Mononuclear cell (primary cell): ENCODE results near the gene B3GAT1. TPM values are rescaled to one million over a fixed set of nuclear protein-coding genes. Genes with fewer than 3 reads are reported as not detected.

Source experiments
- H3K27me3 ChIP-seq: 2 replicates; pipeline ENCODE4 v1.6.0; 2011; ENCODE audit warnings: low read length, control low read depth; ENCODE audit not compliant: insufficient read depth
- H3K4me1 ChIP-seq: 2 replicates; pipeline ENCODE4 v1.5.1; 2011; ENCODE audit warnings: mild to moderate bottlenecking, low read length, control low read depth; ENCODE audit not compliant: insufficient read depth
- H3K4me3 ChIP-seq: 2 replicates; pipeline ENCODE4 v1.5.1; 2011; ENCODE audit warnings: mild to moderate bottlenecking, low read length, moderate library complexity
- H3K9me3 ChIP-seq: 2 replicates; pipeline ENCODE4 v1.5.1; 2011; ENCODE audit warnings: low read depth, mild to moderate bottlenecking, control low read depth, low read length
- total RNA-seq: library from RNA; depleted of rRNA; stranded (reverse); fragments of >200 nt; gene quantifications from one replicate; pipeline ENCODE4 v1.2.3, GENCODE V29; 2012

Gene B3GAT1
- total RNA-seq, 1 donor = 0.73 TPM

DNA sequence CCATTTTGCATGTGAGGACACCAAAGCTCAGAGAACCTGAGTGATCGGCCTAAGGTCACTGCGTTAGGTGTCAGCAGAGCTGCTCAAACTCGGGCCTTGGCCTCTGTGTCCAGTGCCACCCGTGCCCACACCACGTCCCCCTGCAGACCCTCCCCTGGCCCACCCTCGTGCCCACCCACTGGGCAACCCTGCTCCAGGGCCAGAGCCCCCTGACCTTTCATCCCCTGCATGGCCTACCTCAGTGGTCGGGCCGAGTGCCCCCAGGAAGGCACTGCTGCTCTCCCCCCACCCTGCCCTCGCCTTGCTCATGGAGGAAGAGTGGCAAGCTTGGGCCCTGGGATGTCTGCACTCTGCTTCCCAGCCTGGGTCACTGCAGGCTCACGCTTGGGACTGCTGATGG is 17.7 kb downstream of the B3GAT1 start:
- Histone ChIP-seq H3K27me3 (no peaks in the 10 kb centered on the region), H3K4me3 (no peak overlapping the region), H3K9me3 (no peaks in the 10 kb centered on the region), H3K4me1 (no peaks in the 10 kb centered on the region)

DNA sequence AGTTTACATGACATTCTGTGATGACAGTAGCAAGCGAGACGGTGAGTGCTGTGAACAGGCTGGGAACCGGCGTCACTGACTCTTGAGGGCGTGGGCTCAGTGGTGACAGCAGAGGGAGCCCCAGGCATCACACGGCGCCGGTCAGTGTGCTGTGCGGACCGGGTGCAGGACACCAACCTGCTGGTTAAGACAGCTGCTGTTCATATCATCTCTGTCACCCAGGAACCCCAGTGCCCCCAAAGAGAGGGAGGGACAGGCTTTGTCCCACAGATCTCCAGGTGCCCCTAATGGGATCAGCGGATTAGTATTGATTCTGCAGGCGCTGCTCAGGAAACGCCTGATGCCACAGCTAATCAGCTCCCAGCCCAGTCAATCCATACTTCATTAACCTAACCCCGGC is 18.4 kb downstream of the B3GAT1 start:
- Histone ChIP-seq H3K27me3 (no peaks in the 10 kb centered on the region), H3K4me1 (no peaks in the 10 kb centered on the region), H3K4me3 (no peak overlapping the region), H3K9me3 (no peaks in the 10 kb centered on the region)

DNA sequence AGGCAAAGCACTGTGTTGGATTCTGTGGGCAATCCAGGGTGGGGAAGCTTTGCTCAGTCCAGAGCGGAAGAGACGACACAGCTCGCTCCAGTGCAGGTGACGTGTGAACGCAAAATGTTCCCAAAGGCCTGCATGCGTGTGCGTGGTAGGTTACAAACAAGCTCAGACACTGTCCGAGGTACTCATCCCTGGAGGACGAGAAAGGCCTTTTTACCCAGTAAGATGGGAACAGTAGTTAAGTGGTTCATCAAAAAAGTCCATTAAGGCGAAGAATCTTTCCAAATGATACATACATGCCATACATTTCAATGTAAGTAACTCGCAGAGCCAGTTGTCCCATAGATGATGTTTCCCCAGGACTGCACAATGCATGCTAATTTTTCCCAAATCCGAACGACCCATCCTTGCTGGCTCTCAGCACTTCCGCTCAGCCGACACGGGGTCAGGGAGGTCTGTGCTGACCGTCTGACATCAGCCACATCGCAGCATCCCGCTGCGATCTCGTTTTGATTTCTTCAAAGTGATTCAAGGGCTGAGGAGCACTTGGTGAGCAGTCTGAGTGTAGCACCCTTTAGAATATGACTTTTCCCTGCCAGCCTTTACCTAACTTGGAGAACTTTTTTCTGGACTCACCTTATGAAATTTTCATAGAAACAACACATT is 19.0 kb downstream of the B3GAT1 start:
- H3K27me3 ChIP-seq = no peaks in the 10 kb centered on the region
- H3K9me3 ChIP-seq = no peaks in the 10 kb centered on the region
- no peak overlapping the region for H3K4me3 ChIP-seq
- no peaks in the 10 kb centered on the region for H3K4me1 ChIP-seq

DNA sequence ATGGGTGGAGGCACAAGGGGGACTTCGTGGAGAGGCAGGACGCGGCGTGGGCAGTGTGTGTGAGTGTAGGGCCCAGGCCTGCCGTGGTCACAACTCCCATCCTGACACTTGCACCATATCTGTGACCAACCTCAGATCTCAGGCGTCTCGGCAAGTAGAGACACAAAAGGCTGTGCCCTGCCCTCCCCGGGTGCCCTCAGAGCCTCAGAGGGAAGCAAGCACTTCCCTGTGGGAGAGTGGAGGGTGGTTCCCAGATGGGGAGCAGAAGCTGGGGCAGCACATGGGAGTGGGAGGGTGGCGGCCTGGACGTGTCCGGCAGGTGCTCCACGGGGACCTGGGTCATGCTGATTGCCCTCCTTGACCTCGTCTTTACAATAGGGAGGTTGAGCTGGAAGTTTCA is 20.4 kb downstream of the B3GAT1 start:
- H3K4me3 ChIP-seq = no peak overlapping the region
- no peaks in the 10 kb centered on the region for H3K27me3 ChIP-seq
- peaks cover 5% of the 10 kb centered on the region for H3K4me1 ChIP-seq
- no peaks in the 10 kb centered on the region for H3K9me3 ChIP-seq

DNA sequence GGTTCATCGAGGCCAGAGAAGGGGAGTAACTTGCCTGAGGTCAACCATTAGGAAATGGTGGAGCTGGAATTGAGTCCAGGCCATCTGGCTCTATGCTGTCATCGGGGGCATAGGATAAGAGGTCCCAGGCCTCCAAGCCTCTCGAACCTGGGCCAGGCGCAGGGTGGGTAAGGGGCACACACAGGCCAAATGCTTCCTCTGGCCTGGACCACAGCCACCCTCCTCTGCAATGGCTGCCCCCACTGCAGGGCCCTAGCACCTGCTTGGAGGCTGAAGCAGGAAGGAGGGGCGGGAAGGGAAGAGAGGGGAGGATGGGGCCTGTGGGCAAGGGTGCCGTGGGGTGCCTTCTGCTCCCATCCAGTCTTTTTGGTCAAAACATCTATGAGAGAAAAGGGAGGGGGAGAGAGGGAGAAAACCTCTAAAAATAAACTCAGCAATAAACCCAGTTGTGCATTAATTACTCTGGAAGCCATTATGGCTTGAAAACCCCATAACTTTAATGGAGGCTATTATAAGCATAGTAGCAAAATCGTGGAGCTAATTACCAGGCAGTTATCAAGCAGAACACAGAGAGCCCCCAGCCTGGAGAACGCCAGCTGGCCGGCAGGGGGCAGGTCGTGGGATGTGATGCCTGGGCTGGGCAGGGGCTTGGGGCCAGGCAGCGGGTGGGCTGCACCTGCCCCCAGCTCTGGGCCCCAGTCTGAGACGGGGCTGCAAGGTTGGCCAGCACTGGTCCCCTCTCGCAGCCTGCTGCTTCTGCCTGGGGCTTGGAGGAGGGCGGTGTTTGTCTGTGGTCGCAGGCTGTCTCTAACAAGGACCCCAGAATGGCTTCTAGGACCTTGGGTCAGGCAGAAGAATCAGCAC is 21.1 kb downstream of the B3GAT1 start:
- Histone ChIP-seq H3K4me1 (peaks cover 13% of the 10 kb centered on the region), H3K27me3 (no peaks in the 10 kb centered on the region), H3K4me3 (no peak overlapping the region), H3K9me3 (no peaks in the 10 kb centered on the region)

DNA sequence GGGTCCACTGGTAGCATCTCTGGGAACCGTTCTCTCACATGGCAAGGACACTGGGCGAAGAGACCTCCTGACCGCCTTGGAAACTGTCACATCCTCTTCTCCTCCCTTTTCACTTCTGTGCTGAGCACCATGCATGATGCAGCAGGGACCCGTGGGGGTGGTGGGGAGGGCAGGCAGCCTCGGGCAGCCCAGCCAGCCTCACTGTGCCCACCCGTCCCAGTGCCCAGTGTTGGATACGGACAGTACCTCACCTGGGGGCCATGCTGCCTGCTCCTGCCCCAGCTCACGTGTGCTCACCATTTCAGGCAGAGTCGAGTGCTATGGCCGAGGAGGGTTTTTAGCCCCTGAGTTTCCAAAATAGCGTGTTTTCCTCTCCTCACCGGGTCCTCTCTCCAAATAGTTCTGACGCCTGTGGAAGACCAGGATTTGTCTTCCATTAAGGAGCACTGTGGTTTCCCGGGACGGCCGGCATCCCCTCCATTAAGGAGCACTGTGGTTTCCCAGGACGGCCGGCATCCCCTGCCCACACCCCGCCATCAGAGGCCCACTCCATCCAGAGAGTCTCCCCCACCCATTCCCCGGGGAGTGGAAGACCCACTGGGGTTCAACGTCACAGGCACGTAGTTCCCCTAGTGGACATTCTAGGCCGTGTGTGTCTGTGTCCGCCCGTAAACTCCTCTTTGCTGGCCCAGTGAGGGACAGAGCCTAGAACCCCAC is 22.4 kb downstream of the B3GAT1 start:
- Histone ChIP-seq H3K27me3 (no peaks in the 10 kb centered on the region), H3K4me1 (peaks cover 16% of the 10 kb centered on the region), H3K4me3 (no peak overlapping the region)

DNA sequence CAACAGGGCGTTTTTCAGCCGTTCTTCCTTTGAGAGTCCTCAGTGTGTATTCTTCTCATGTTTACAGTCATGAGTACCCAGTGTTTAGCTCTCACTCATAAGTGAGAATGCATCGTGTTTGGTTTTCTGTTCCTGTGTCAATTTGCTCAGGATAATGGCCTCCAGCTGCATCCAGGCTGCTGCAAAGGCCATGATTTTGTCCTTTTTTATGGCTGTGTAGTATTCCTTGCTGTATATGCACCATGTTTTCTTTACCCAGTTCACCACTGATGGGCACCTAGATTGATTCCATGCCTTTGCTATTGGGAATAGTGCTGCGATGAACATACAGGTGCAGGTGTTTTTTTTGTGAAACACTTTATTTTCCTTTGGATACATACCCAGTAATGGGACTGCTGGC is 23.5 kb downstream of the B3GAT1 start:
- no peak overlapping the region for H3K4me3 ChIP-seq
- peaks cover 16% of the 10 kb centered on the region for H3K4me1 ChIP-seq
- no peaks in the 10 kb centered on the region for H3K27me3 ChIP-seq
- no peaks in the 10 kb centered on the region for H3K9me3 ChIP-seq

More for the DNA sequence above, 22.4 kb downstream of the B3GAT1 start:
- H3K9me3 ChIP-seq = no peaks in the 10 kb centered on the region

DNA sequence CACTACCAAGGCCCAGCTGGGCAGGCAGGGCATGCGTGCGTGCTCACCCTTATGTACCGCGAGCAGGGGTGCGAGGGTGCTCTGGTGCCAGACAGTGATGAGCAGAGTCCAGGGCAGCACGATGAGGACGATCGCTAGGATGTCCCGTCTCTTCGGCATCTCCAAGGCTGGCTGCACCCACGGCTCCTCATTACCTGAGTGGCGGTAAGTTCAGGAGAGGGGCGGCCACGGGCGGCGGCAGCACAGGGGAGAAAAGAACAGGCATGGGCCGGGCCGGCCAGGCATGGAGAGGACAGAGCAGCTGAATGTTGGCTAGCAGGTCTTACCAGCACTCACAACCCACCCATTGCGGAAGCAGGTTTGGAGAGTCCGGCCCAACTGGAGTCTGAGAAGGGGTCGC is 24.5 kb downstream of the B3GAT1 start:
- no peaks in the 10 kb centered on the region for H3K9me3 ChIP-seq
- no peak overlapping the region for H3K4me3 ChIP-seq
- peaks cover 16% of the 10 kb centered on the region for H3K4me1 ChIP-seq
- H3K27me3 ChIP-seq = no peaks in the 10 kb centered on the region

DNA sequence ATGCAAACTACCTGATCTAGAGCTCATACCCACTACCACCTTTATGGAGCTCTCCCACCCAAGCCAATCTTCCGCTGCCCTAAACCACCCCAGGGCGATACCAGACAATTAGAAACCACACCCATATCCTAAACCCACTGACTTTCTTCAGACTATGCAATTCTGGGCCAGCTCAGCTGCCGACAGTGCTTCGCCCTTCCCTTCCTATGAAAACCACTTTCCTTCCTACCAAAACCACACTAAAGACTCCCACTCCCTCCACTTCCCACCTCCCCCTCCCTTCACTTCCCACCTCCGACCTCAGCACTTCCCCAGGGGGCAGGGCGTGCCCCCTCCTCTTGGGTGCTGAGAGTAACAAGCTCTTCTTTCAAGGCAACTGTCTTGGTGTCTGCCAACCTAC is 25.1 kb downstream of the B3GAT1 start:
- Histone ChIP-seq H3K27me3 (no peaks in the 10 kb centered on the region), H3K9me3 (no peaks in the 10 kb centered on the region), H3K4me1 (peaks cover 16% of the 10 kb centered on the region), H3K4me3 (no peak overlapping the region)

DNA sequence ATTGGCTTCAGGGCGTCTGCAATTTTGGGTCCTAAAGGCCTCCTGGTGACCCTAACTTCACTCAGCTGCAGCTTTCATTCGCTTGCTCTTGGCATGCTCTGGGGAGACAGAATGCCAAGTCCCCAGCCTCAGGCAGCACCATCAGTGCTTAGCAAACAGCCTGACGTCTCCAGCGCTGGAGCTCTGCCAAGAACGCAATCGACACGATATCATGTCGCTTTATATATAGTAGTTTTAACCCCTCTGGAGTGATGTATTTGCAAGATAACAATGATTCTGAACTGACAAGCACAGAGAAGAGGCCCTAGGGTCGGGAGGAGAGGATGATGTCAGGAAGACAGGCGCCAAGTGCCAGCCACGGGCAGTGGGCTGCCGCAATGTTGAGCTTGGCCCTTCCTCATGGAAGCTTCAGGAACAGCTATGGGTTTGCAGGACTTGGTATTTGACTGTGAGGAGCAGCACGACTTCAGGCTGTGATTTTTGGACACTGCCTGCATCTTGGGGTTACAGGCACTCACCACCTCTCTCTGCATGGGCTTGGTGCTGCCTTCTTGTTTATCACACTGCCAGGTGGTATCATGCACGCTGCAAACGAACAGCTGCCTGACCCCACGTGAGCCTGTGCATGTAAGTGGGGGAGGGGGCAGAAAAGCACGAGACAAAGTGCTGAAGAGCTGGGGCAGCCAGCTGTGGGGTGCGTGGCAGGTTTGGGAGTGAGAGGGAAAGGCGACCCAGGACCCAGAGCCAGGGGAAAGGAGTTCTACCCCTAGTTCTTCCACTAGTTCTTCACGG is 26.1 kb downstream of the B3GAT1 start:
- Histone ChIP-seq H3K4me1 (peaks cover 16% of the 10 kb centered on the region), H3K9me3 (no peaks in the 10 kb centered on the region), H3K4me3 (no peak overlapping the region), H3K27me3 (no peaks in the 10 kb centered on the region)

DNA sequence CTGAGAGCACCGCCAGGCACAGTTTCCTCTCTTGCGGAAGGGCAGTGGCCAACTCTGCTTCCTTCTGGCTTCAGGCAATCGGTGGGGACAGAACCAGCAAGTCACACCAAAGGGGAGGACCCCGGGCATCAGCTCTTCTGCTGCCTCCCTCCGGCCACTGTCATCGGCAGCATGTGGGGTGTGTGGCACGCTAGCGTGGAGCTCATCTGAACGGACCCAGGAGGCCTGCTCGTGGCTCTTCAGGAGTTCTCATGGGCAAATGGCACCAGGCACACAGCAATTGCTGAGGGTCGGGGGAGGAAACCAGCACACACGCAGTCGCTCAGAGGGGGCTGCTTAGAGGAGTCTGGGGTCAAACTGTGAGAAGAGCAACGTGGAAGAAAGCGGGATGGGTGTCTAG is 26.9 kb downstream of the B3GAT1 start:
- no peaks in the 10 kb centered on the region for H3K27me3 ChIP-seq
- peaks cover 16% of the 10 kb centered on the region for H3K4me1 ChIP-seq
- H3K4me3 ChIP-seq = no peak overlapping the region
- H3K9me3 ChIP-seq = no peaks in the 10 kb centered on the region

DNA sequence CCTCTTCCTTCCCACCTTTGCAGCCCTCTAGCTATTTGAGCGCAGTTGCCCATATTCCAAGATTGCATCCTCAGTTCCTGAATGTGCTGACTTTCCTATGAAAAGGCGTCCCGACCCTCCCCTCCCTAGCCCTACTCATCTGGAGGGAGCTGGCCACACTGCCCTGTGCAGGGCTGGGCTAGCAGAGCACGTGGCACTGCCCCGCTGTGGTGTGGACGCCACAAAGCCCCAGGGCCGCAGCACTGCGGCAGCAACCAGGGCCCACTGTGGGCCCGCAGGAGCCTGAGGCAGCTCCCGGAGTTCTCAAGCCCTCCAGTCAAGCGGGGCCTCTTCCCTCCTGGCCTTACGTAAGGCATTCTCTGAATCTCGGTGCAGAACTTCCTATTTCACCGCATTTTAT is 27.6 kb downstream of the B3GAT1 start:
- no peaks in the 10 kb centered on the region for H3K9me3 ChIP-seq
- peaks cover 16% of the 10 kb centered on the region for H3K4me1 ChIP-seq
- no peak overlapping the region for H3K4me3 ChIP-seq
- H3K27me3 ChIP-seq = no peaks in the 10 kb centered on the region

DNA sequence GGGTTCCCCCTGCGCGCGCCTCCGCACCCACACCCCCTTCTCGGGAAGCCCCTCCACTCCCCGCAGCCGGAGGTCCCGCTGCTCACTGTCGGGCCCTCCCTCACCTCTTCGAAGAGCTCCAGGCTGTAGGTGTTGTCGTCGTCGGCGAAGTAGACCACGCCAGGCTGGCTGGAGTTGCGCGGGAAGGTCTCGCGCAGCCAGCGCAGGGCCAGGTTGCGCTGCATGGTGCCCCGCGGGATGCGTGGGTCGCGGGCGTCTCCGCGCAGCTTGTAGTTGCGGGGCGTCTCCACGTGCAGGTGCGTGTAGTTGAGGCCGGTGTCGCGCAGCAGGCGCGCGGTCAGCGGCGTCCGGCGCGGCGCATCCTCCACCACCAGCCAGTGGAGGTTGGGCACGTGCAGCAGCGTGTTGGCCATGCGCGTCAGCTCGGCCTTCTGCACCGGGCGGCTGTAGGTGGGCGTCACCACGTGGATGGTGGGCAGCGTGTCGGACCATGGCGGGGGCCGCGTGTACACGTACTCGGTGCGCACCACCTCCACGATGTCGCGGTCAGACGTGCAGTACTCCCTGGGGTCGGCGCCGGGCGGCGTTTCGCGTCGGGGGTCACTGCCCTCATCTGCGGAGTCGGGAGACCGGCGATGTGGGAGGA is 28.3 kb downstream of the B3GAT1 start:
- Histone ChIP-seq H3K4me1 (peaks cover 16% of the 10 kb centered on the region), H3K27me3 (no peaks in the 10 kb centered on the region), H3K9me3 (no peaks in the 10 kb centered on the region), H3K4me3 (no peak overlapping the region)

DNA sequence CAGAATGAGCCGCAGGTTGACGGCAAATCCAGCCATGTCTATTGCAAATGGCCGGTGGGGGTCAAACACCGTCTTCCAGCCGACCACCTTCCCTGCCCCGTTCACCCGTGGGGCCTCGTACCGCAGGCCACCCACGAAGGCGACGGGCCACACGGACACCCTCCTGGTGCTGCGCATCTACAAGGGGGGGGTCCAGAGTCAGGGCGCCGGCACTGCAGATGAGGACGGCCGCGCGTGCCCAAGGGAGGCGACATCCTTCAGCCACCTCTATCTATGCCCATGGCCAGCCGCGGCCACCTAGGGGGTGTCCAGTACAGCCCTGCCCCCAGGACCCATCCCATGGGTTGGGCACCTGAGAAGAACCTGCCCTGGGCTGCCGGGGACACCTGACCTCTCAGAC is 29.2 kb downstream of the B3GAT1 start:
- Histone ChIP-seq H3K27me3 (no peaks in the 10 kb centered on the region), H3K4me3 (no peak overlapping the region), H3K9me3 (no peaks in the 10 kb centered on the region), H3K4me1 (peaks cover 16% of the 10 kb centered on the region)
